GM23338 (cell line): ENCODE results near the gene IL15RA. TPM values are rescaled to one million over a fixed set of nuclear protein-coding genes. Genes with fewer than 3 reads are reported as not detected.

Experiments used
- ATAC-seq: fragments of 200-7000 bp; cut with Tn5 transposase; 3 replicates; pipeline ENCODE4 v1.9.1; 2020
- DNase-seq: peaks from one replicate; pipeline ENCODE4 v3.0.0-alpha.2; 2015; ENCODE audit warnings: low spot score
- H2AFZ ChIP-seq: fragments of 200-600 bp; sonication (generic); 2 replicates; pipeline ENCODE4 v1.8.0; 2016; ENCODE audit warnings: antibody characterized with exemption, mild to moderate bottlenecking, moderate library complexity
- H3F3A ChIP-seq: fragments of 200-600 bp; sonication (generic); replicated peaks from 2 replicates; pipeline ENCODE4 v1.8.0; 2017; ENCODE audit warnings: antibody characterized with exemption, mixed run types, low read depth
- H3K27ac ChIP-seq: fragments of 200-600 bp; sonication (generic); 2 replicates; pipeline ENCODE4 v1.6.1; 2016; ENCODE audit warnings: low read depth
- H3K27me3 ChIP-seq: fragments of 200-600 bp; sonication (generic); 2 replicates; pipeline ENCODE4 v1.8.0; 2016; ENCODE audit warnings: mild to moderate bottlenecking, mixed run types, moderate library complexity; ENCODE audit not compliant: insufficient read depth
- H3K36me3 ChIP-seq: fragments of 200-600 bp; sonication (generic); 2 replicates; pipeline ENCODE4 v1.8.0; 2016; ENCODE audit warnings: mild to moderate bottlenecking; ENCODE audit not compliant: insufficient read depth
- H3K4me1 ChIP-seq: fragments of 200-600 bp; sonication (generic); 2 replicates; pipeline ENCODE4 v1.8.0; 2016; ENCODE audit warnings: mild to moderate bottlenecking, moderate library complexity; ENCODE audit not compliant: insufficient read depth
- H3K4me2 ChIP-seq: fragments of 200-600 bp; sonication (generic); 2 replicates; pipeline ENCODE4 v1.7.1; 2017; ENCODE audit warnings: mixed run types
- H3K4me3 ChIP-seq: fragments of 200-600 bp; sonication (generic); 2 replicates; pipeline ENCODE4 v1.6.1; 2016; ENCODE audit warnings: mixed run types
- H3K79me2 ChIP-seq: fragments of 200-600 bp; sonication (generic); replicated peaks from 2 replicates; pipeline ENCODE4 v1.8.0; 2017; ENCODE audit warnings: mild to moderate bottlenecking; ENCODE audit not compliant: insufficient read depth
- H3K9me2 ChIP-seq: fragments of 200-600 bp; sonication (generic); 2 replicates; pipeline ENCODE4 v1.8.0; 2017; ENCODE audit not compliant: insufficient read depth
- H4K20me1 ChIP-seq: fragments of 200-600 bp; sonication (generic); replicated peaks from 2 replicates; pipeline ENCODE4 v1.8.0; 2017; ENCODE audit warnings: mild to moderate bottlenecking; ENCODE audit not compliant: insufficient read depth
- H3K27ac Mint-ChIP-seq: 2 replicates; pipeline ENCODE4 v1.8.0; 2020; ENCODE audit warnings: inconsistent platforms, mild to moderate bottlenecking, moderate library complexity, mixed read lengths
- H3K27me3 Mint-ChIP-seq: 3 replicates; pipeline ENCODE4 v1.8.0; 2022; ENCODE audit warnings: low read depth, mild to moderate bottlenecking, moderate library complexity, mixed read lengths, inconsistent platforms; ENCODE audit not compliant: insufficient read depth, poor library complexity
- H3K36me3 Mint-ChIP-seq: 3 replicates; pipeline ENCODE4 v1.8.0; 2021; ENCODE audit warnings: low read depth, mild to moderate bottlenecking, inconsistent platforms, moderate library complexity, mixed read lengths
- H3K4me1 Mint-ChIP-seq: 3 replicates; pipeline ENCODE4 v1.8.0; 2020; ENCODE audit warnings: mild to moderate bottlenecking, inconsistent platforms, mixed read lengths
- H3K4me3 Mint-ChIP-seq: 3 replicates; pipeline ENCODE4 v1.8.0; 2021; ENCODE audit warnings: moderate library complexity, mild to moderate bottlenecking, inconsistent platforms, mixed read lengths
- H3K9me3 Mint-ChIP-seq: 3 replicates; pipeline ENCODE4 v1.8.0; 2020; ENCODE audit warnings: moderate library complexity, mild to moderate bottlenecking, inconsistent platforms, mixed read lengths
- CREB1 ChIP-seq: fragments of 250-450 bp; sonication (Bioruptor Pico); IDR thresholded peaks from 2 replicates; pipeline ENCODE4 v1.5.0; 2020; ENCODE audit warnings: low read depth, mild to moderate bottlenecking, moderate library complexity
- CTCF ChIP-seq, 2 experiments: fragments of 200-600 bp in 1 of 2; sonication (generic) in 1 of 2; conservative IDR thresholded peaks; 2 replicates each; pipeline versions ENCODE4 v1.5.1 to v1.6.1; 2016 to 2017; ENCODE audit warnings: antibody characterized with exemption in 2 of 2, low read depth in 2 of 2, mild to moderate bottlenecking in 2 of 2, moderate library complexity in 1 of 2
- ETS1 ChIP-seq: IDR thresholded peaks from 2 replicates; pipeline ENCODE4 v1.6.1; 2016; ENCODE audit warnings: antibody characterized with exemption
- EZH2 ChIP-seq: fragments of 200-600 bp; sonication (generic); IDR thresholded peaks from one replicate; pipeline ENCODE4 v1.8.0; 2017; ENCODE audit warnings: antibody characterized with exemption, mild to moderate bottlenecking, low read depth; ENCODE audit not compliant: unreplicated experiment
- EZH2phosphoT487 ChIP-seq: fragments of 200-600 bp; sonication (generic); IDR thresholded peaks from one replicate; pipeline ENCODE4 v1.8.1; 2018; ENCODE audit warnings: antibody characterized with exemption; ENCODE audit not compliant: unreplicated experiment
- JUNB ChIP-seq: IDR thresholded peaks from one replicate; pipeline ENCODE4 v1.6.1; 2016; ENCODE audit warnings: antibody characterized with exemption; ENCODE audit not compliant: unreplicated experiment
- NANOG ChIP-seq: IDR thresholded peaks from 2 replicates; pipeline ENCODE4 v1.6.1; 2016; ENCODE audit warnings: antibody characterized with exemption, borderline replicate concordance
- POLR2AphosphoS5 ChIP-seq: IDR thresholded peaks from 2 replicates; pipeline ENCODE4 v1.6.1; 2016; ENCODE audit warnings: antibody characterized with exemption, low read depth
- REST ChIP-seq: IDR thresholded peaks from one replicate; pipeline ENCODE4 v1.6.1; 2018; ENCODE audit warnings: antibody characterized with exemption; ENCODE audit not compliant: unreplicated experiment
- STAT1 ChIP-seq: IDR thresholded peaks from one replicate; pipeline ENCODE4 v1.6.1; 2016; ENCODE audit warnings: antibody characterized with exemption; ENCODE audit not compliant: unreplicated experiment
- ZNF114 ChIP-seq: fragments of 250-450 bp; sonication (Bioruptor Pico); IDR thresholded peaks from 2 replicates; pipeline ENCODE4 v1.5.0; 2020; ENCODE audit warnings: mild to moderate bottlenecking, moderate library complexity
- ZNF331 ChIP-seq: fragments of 250-450 bp; sonication (Bioruptor Pico); IDR thresholded peaks from 2 replicates; pipeline ENCODE4 v1.5.0; 2020; ENCODE audit warnings: low read depth, mild to moderate bottlenecking, moderate library complexity
- polyA plus RNA-seq: library from polyadenylated mRNA; unstranded; fragments of >200 nt; fragmentation: Nextera tagmentation; extraction: Ambion mirVana; gene quantifications from 2 replicates; pipeline ENCODE4 v1.2.1, GENCODE V29; 2016
- total RNA-seq: library from RNA; depleted of rRNA; stranded (reverse); fragments of >200 nt; shearing (Covaris generic); gene quantifications from 2 replicates; pipeline ENCODE4 v1.2.3, GENCODE V29; 2014

Gene IL15RA
- total and polyA plus RNA-seq, 2 experiments from 2014 or later = 1.6 to 2.2 TPM

GRCh38 chr10:5919568-5919967 lies 57.8 kb downstream of the IL15RA start:
- Histone ChIP-seq H2AFZ (no peak overlapping the region), H3K27me3 (no peaks in the 10 kb centered on the region), H3K4me2 (no peak overlapping the region), H3F3A (no peaks in the 10 kb centered on the region), H3K27ac (no peak overlapping the region), H3K36me3 (peaks cover 58% of the 10 kb centered on the region), H3K79me2 (no peaks in the 10 kb centered on the region), H3K9me2 (no peaks in the 10 kb centered on the region), H3K4me3 (no peak overlapping the region), H4K20me1 (peaks cover 5% of the 10 kb centered on the region; the same call in 1 of the 2 replicates), H3K4me1 (no peaks in the 10 kb centered on the region)
- no peak overlapping the region for H3K27ac Mint-ChIP-seq
- ATAC-seq (no peak), DNase-seq (no peak)
- peaks cover 88% of the 10 kb centered on the region for H3K36me3 Mint-ChIP-seq
- peaks cover 4% of the 10 kb centered on the region for H3K27me3 Mint-ChIP-seq
- H3K4me1 Mint-ChIP-seq = no peaks in the 10 kb centered on the region
- TF ChIP-seq EZH2 (no peak), CTCF (conservative IDR thresholded peaks at IDR 0.05; ENCODE audit: low read depth in 2 of 2) (no peak)
- no peaks in the 10 kb centered on the region for H3K9me3 Mint-ChIP-seq
- H3K4me3 Mint-ChIP-seq = no peak overlapping the region

GRCh38 chr10:5918763-5919162 lies 58.6 kb downstream of the IL15RA start:
- H3F3A ChIP-seq = no peaks in the 10 kb centered on the region
- ATAC-seq (no peak), DNase-seq (no peak)
- peak overlapping the region; percentile 14; the same call in 1 of the 2 replicates for H3K27ac ChIP-seq
- Mint-ChIP-seq H3K4me3 (no peak overlapping the region), H3K27ac (no peak overlapping the region), H3K4me1 (no peaks in the 10 kb centered on the region), H3K9me3 (no peaks in the 10 kb centered on the region), H3K27me3 (peaks cover 4% of the 10 kb centered on the region), H3K36me3 (peaks cover 86% of the 10 kb centered on the region)
- H3K4me1 ChIP-seq = no peaks in the 10 kb centered on the region
- peaks cover 60% of the 10 kb centered on the region for H3K36me3 ChIP-seq
- H3K4me3 ChIP-seq = no peak overlapping the region
- H4K20me1 ChIP-seq = peaks cover 8% of the 10 kb centered on the region; the same call in 1 of the 2 replicates
- H3K27me3 ChIP-seq = no peaks in the 10 kb centered on the region
- no peak overlapping the region for H2AFZ ChIP-seq
- H3K4me2 ChIP-seq = no peak overlapping the region
- no peaks in the 10 kb centered on the region for H3K79me2 ChIP-seq
- H3K9me2 ChIP-seq = no peaks in the 10 kb centered on the region
- TF ChIP-seq STAT1 (no peak), CTCF (conservative IDR thresholded peaks at IDR 0.05; ENCODE audit: low read depth in 2 of 2) (no peak), CREB1 (CRISPR knock-in tag) (no peak), NANOG (no peak), EZH2phosphoT487 (no peak), ZNF114 (CRISPR knock-in tag) (no peak), REST (no peak), ETS1 (no peak), JUNB (no peak), POLR2AphosphoS5 (no peak), ZNF331 (CRISPR knock-in tag) (no peak)
